Lower lobe of right lung (tissue), 2 donors: ENCODE results near the gene IFIH1. TPM values are rescaled to one million over a fixed set of nuclear protein-coding genes. Genes with fewer than 3 reads are reported as not detected.
A peak's percentile ranks its signal among the peaks of the same experiment; 100 is the strongest.

ENCODE experiments used
- ATAC-seq, 2 donors: fragments of 200-7000 bp; cut with Tn5 transposase; one replicate each; pipeline ENCODE4 v1.9.1; 2020 to 2022; ENCODE audit warnings: mild to moderate bottlenecking in 2 of 2, moderate library complexity in 2 of 2
- DNase-seq: peaks from one replicate; pipeline ENCODE4 v3.0.0-alpha.2; 2020
- H3K27ac ChIP-seq: fragments of 200-600 bp; one replicate; pipeline ENCODE4 v1.8.0; 2022
- H3K27me3 ChIP-seq: fragments of 200-600 bp; one replicate; pipeline ENCODE4 v1.8.0; 2022; ENCODE audit warnings: low read depth
- H3K36me3 ChIP-seq: fragments of 200-600 bp; one replicate; pipeline ENCODE4 v1.8.0; 2022; ENCODE audit warnings: mild to moderate bottlenecking
- H3K4me1 ChIP-seq: fragments of 200-600 bp; one replicate; pipeline ENCODE4 v1.8.0; 2022
- H3K4me3 ChIP-seq: fragments of 200-600 bp; one replicate; pipeline ENCODE4 v1.8.0; 2022; ENCODE audit warnings: mild to moderate bottlenecking
- H3K9me3 ChIP-seq: fragments of 200-600 bp; one replicate; pipeline ENCODE4 v1.8.0; 2022
- CTCF ChIP-seq: fragments of 200-600 bp; IDR thresholded peaks from one replicate; pipeline ENCODE4 v1.8.0; 2022; ENCODE audit warnings: antibody characterized with exemption, mild to moderate bottlenecking
- intact Hi-C: fragments of 100-400 bp; cut with DNase I; formaldehyde crosslinking; loops from one replicate; pipeline ENCODE4 v1.11.0; 2022
- total RNA-seq: library from RNA; stranded (reverse); fragmentation: NEBNext Ultra II Directional; extraction: Animal tissue kit (Norgen Biotek cat#: 25700); gene quantifications from one replicate; pipeline ENCODE4 v1.2.1, GENCODE V29; 2021
- donor health status: DM: no; HTN: yes; CAD: no; lungs with severe emphysema.

IFIH1 gene
- total RNA-seq, 1 donor from 2014 or later, result 44.1 TPM

GRCh38 chr2:162256591-162256991 lies 61.9 kb downstream of the IFIH1 start:
- peaks cover 22% of the 10 kb centered on the region for H3K4me1 ChIP-seq
- no peak for DNase-seq
- H3K27me3 ChIP-seq, result no peaks in the 10 kb centered on the region
- H3K4me3 ChIP-seq, result no peak overlapping the region
- H3K27ac ChIP-seq, result no peak overlapping the region
- peak in 1 of 2 donors; percentile 10 for ATAC-seq
- TF ChIP-seq CTCF, result no peak
- intact Hi-C loops, result no loop called here
- H3K36me3 ChIP-seq, result no peaks in the 10 kb centered on the region
- H3K9me3 ChIP-seq, result no peaks in the 10 kb centered on the region

- Histone ChIP-seq H3K9me3 (peaks cover 5% of the 10 kb centered on the region), H3K27ac (no peak overlapping the region), H3K4me1 (peaks cover 10% of the 10 kb centered on the region), H3K36me3 (no peaks in the 10 kb centered on the region), H3K4me3 (no peak overlapping the region), H3K27me3 (no peaks in the 10 kb centered on the region)
- intact Hi-C loops, result no loop called here
- no peak for TF ChIP-seq CTCF
- DNase-seq (no peak), ATAC-seq (no peak)
These were observed 64.1 kb downstream of the IFIH1 start for GRCh38 chr2:162254236-162254871.

- no peak for ATAC-seq
- H3K4me3 ChIP-seq, result no peak overlapping the region
- no peaks in the 10 kb centered on the region for H3K36me3 ChIP-seq
- intact Hi-C loops, result no loop called here
- DNase-seq, result no peak
- H3K9me3 ChIP-seq, result peaks cover 5% of the 10 kb centered on the region
- H3K27me3 ChIP-seq, result no peaks in the 10 kb centered on the region
- no peak overlapping the region for H3K27ac ChIP-seq
- no peak for TF ChIP-seq CTCF
- peaks cover 10% of the 10 kb centered on the region for H3K4me1 ChIP-seq
These were observed 65.0 kb downstream of the IFIH1 start for GRCh38 chr2:162253435-162253834.

GRCh38 chr2:162252153-162252552 lies 66.3 kb downstream of the IFIH1 start:
- no peaks in the 10 kb centered on the region for H3K4me1 ChIP-seq
- no peak overlapping the region for H3K27ac ChIP-seq
- peaks cover 5% of the 10 kb centered on the region for H3K9me3 ChIP-seq
- ATAC-seq (no peak), DNase-seq (no peak)
- H3K27me3 ChIP-seq, result no peaks in the 10 kb centered on the region
- no peak overlapping the region for H3K4me3 ChIP-seq
- intact Hi-C loops, result no loop called here
- H3K36me3 ChIP-seq, result no peaks in the 10 kb centered on the region
- TF ChIP-seq CTCF, result no peak

- H3K27me3 ChIP-seq, result no peaks in the 10 kb centered on the region
- H3K27ac ChIP-seq, result no peak overlapping the region
- ATAC-seq, result peak; percentile 21 to 34
- H3K4me1 ChIP-seq, result peaks cover 13% of the 10 kb centered on the region
- no peak for TF ChIP-seq CTCF
- no peaks in the 10 kb centered on the region for H3K36me3 ChIP-seq
- no peak for DNase-seq
- intact Hi-C loops, result no loop called here
- no peak overlapping the region for H3K4me3 ChIP-seq
- peaks cover 5% of the 10 kb centered on the region for H3K9me3 ChIP-seq
These were observed 72.7 kb downstream of the IFIH1 start for GRCh38 chr2:162245781-162246180.
